Measurements from ENCODE around the gene ZNF653.

DNA sequence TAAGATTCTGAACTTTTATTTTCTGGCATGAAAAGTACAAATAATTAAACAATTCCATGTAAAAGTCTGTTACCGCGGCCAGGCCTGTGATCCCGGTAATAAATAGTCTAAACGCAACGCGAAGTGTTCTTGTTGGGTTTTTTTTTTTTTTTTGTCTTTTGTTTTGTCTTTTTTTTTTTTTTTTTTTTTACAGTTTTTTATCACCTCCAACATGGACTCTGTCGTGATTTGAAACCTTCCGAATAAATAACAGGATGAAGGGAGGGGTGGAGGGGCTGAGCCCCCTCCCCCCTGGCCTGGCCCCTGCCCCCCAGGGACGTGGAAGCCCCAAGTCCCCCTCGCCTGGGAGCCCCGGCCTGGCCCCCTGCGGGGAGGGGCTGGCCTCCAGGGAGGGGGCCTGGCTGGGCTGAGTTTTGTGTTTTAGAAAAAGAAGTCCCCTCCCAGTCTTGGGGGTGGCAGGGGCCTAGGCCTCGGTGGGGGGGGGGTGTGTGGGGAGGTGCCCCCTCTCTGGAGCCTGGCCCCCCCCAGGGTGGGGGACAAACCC, 54.2 kb downstream of the ZNF653 start:
- TF ChIP-seq, protein P1, sequence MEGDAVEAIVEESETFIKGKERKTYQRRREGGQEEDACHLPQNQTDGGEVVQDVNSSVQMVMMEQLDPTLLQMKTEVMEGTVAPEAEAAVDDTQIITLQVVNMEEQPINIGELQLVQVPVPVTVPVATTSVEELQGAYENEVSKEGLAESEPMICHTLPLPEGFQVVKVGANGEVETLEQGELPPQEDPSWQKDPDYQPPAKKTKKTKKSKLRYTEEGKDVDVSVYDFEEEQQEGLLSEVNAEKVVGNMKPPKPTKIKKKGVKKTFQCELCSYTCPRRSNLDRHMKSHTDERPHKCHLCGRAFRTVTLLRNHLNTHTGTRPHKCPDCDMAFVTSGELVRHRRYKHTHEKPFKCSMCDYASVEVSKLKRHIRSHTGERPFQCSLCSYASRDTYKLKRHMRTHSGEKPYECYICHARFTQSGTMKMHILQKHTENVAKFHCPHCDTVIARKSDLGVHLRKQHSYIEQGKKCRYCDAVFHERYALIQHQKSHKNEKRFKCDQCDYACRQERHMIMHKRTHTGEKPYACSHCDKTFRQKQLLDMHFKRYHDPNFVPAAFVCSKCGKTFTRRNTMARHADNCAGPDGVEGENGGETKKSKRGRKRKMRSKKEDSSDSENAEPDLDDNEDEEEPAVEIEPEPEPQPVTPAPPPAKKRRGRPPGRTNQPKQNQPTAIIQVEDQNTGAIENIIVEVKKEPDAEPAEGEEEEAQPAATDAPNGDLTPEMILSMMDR (conservative IDR thresholded peaks at IDR 0.05; ENCODE audit: low read length), result no peak
- no peak for TF ChIP-seq EZH2phosphoT487 (IDR thresholded peaks at IDR 0.05; ENCODE audit: borderline replicate concordance)

Data from Loucy (cell line).